NCI-H510A (cell line): Measurements from ENCODE around the gene MROH2A.

Experiments used
- DNase-seq: peaks from one replicate; lab custom pipeline; 2025; lab: John Stamatoyannopoulos, UW

MROH2A gene

DNA sequence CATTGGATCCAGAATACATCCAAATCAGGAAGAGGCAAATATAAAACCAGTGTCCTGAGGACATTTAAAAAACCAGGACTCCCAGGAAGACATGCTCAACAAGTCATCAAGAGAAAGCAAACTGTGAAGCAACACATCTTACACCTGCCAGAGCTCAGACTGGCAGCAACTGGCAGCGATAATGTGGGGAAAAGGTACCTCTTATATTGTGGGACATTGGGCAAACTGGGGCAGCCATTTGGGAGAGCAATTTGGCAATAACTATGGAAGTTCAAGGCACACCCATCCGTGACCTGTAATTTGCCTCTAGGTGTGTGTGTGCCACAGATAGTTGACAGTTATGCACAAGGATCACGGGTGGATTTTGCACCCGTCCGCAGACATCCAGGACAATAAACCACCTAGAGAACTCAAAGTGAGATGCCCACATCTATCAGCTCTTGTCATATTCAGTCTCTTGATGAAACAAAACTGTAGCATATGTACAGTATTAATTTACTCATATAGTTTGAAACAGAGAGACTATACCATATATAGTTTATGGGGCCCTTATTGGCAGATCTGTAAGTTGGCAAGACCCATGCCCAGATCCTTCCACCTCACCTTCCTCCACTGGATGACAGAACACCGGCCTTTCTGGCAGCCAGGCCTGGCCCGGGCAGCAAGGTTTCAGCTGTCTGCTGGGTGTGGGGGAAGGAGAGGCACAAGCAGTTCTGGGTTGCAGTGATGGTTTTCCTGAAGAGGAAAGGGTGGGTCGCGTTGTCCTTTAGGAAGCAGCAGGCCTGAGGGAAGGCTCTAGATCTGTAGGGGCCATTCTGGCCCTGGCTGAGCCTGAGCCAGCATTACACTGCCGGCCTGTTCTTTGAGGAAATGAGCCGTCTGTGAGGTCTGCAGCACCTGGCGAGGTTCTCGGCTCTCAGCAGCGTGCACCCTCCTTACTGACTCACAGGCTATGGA is 57.4 kb downstream of the MROH2A start:
- no peak for DNase-seq

DNA sequence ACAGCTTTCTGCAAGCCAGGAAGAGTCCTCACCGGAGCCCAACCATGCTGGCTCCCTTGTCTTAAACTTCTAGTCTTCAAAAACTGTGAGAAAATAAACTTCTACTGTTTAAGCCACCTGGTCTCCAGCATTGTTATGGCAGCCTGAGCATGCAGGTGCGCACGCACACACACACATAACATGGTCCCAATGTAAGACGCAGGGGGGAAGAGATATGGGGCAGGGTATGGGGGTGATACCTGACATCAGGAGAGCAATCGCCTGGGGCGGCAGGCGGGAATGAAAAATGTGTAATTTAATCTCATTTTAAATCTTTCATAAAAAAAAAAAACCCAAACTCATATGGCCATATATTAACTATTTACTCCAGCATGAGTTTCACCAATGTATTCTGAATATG is 58.2 kb downstream of the MROH2A start:
- no peak for DNase-seq

DNA sequence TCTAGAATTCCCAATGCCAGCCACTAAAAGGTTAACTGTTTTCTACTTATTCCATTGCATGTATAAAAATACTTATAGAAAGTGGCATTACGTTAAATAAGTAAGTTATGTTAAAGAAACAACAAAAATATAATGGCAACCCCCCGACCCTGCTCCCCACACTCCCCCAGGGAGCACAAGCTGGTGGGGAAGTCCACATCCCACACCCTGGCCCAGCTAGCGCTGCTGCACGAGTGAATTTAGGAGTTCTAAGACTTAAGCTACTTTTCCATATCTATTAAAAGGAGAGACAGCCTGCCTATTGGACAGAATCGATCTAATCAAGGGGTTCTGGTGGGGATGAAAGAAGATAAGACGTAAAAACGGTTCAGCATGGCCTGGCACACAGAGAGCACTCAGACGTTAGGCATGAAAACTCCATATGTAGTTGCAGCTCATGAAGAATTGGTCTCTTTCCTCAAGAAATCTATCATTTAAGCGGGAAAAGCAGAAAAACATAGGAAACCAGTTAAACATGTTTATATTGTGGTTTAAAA is 59.6 kb downstream of the MROH2A start:
- DNase-seq: no peak

DNA sequence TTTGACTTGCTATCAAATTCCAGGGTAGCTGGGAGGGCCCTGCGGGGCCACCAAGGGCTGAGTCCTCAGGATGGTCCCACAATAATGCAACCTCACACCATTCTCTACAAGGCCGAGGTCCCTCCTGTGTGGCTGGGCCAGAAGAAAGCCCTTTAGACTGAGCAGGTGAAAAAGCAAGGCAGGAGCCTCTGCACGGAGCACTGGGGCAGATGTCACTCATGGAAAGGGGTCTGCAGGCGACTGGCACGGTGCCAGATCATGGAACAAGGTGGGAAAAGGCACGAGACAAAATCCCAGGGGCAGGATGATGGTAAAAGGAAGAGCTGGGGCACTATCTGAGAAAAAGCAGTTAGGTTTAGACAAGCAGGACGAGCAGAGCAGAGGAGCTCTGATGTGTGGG is 60.1 kb downstream of the MROH2A start:
- DNase-seq: no peak

DNA sequence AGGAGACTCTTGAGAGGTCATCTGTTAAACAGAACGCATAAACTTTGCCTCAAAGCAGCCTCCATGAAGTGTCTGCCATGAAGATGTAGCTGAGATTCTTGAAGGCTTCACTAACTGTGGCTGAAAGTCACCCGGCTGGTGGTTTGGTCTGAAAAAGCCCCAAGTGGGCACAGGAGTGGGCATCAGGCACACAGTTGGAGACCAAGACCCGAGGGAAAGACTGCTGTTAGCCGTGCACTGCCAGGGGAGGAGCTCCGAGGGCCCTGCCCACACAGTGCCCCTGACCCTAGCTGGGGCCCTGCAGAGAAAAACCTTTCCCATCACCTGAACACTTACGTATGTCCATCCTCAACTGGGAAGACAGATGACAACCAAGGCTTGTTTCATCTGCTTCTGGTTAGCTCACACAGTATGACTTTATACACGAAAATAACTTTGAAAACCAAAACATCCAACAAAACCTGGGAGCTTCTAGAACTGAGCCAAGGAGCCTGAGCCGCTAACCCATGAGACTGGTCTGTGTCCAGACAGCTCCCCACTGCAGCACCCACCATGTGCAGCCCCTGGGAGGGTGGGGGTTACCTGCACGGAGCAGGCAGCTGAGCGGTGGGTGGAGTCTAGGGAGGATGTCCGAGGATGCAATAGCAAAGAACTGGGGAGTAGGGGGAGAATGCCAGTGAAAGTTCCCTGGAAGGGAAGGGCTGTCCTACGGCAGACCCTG is 60.8 kb downstream of the MROH2A start:
- DNase-seq: no peak

DNA sequence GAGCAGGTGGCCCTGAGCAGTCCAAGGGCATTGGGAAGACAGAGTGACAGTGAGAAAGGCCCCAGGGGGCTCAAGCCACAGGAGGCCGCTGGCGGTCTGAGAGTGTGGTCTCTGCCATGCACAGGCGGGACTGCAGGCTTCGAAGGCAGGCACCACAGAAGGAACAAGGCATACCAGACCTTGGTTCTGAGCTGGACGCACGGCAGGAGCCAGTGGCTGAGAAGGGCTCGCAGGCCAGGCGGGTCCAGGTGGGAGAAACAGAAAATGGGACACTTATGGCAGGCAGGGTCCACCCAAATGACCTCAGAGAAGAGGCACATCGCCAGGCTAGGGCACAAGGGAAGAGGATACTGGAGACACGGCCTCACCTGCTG is 61.3 kb downstream of the MROH2A start:
- no peak for DNase-seq

DNA sequence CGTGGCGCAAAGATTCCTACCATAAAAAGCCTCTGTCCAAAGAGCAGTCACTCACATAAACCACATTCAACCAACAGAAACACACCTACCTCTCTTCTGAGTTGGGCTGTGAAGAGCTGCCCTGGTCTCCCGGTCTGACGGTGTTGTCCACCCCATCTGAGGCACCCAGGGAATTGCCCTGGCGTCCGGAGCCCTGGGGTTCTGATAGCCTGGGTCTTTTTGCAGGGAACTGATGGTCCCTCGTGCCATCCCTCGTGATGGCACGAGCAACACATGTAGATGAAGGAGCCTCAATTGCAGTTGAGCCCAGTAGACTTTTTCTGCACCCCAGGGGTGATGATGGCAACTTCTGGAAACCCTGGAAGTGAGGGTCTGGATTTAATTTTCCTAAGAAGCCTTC is 62.4 kb downstream of the MROH2A start:
- DNase-seq: no peak

DNA sequence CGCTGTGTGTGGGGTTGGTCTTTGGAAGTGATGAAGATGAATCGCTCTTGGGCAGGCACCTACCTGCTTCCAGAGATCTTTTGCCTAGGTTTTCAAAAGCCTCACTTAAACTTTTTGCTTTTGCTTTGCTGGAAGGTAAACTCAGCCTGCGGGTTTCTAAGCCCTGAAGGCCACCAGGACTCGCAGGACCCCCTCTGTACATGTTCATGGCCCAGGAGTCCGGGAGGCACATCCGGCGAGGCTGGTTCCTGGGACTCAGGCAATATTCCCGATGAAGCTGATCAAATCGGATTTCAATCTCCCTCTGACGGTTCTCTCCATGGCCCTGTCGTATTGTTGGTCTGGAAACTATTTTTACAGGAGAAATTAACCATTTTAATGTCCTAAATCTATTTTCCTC is 63.1 kb downstream of the MROH2A start:
- DNase-seq: no peak

DNA sequence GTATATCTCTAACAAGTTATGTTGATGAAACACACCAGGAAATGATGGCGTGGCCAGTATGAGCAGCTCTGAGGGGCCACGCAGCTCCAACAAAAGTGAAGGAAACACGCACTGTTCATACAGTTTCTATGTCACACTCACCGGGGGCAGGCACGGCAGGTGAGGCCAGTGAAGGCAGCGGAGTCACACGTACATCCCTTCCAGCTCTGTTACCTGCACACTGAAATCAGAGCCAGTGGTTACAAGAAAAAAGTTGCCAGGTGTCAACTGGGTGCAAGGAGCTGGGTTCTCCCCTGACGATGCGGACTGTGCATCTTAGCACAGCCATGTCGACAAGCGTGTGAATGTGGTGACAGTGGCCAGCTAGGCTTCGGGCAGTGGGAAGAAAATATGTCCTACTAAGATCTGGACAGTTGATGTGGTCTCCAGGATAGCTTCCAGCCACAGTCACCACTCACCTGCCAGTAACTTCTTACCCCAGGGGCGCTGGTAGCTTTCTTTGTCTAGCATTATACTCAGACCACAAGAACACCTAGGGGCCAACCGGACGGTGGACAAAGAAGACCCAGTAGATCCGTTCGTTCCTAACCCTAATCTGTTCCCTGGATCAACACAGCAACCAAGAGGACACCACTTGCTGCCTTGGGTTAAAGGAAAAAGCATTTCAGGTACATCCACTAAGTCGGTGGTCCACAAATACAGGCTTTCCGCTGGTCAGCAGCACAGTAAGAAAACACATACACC is 66.1 kb downstream of the MROH2A start:
- DNase-seq: no peak

DNA sequence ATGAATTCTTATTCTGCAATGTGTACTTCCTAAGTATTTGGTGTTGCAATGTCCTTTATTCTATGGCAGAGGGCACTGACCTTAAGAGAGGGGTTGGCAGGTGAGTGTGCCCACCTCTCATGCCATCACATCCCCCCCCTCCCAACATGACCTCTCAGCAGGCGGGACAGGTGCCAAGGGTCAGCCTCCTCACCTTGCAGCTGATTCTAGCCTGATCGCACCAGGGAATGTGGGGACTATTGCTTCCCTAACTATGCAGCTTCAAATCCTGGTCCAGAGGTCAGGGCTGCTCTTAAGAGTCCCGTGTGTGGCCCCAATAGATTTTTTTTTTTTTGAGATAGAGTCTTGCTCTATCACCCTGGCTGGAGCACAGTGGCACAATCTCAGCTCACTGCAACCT is 66.7 kb downstream of the MROH2A start:
- DNase-seq: no peak

DNA sequence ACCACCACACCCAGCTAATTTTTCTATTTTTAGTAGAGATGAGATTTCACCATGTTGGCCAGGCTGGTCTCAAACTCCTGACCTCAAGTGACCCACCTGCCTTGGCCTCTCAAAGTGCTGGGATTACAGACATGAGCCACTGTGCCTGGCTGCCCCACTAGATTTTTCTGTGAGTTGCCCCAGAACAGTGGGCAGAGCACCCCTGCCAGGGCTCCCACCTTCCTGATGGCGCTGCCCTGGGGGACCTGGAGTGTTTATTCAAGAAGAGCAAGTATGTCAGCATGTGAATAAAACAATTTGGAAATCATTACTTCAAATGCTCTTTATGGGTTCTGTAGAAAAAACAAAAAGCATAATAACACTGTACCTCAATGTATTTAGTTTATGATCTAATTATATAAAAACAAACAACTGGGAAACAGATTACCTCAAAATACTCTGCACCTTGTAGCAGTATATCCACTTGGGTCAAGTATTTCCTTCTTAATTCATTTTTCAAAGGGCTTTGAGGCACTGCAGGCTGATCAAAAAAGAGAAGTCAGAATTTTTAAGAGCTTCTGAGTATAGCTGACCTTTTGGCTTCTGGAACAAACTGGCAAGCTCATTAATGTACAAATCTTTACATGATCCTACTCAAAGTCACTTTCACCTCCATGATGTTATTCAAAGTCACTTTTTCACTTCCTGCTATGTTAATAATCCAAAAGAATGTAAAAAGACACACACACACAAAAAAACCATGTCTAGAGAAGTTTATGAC is 67.4 kb downstream of the MROH2A start:
- DNase-seq: no peak

DNA sequence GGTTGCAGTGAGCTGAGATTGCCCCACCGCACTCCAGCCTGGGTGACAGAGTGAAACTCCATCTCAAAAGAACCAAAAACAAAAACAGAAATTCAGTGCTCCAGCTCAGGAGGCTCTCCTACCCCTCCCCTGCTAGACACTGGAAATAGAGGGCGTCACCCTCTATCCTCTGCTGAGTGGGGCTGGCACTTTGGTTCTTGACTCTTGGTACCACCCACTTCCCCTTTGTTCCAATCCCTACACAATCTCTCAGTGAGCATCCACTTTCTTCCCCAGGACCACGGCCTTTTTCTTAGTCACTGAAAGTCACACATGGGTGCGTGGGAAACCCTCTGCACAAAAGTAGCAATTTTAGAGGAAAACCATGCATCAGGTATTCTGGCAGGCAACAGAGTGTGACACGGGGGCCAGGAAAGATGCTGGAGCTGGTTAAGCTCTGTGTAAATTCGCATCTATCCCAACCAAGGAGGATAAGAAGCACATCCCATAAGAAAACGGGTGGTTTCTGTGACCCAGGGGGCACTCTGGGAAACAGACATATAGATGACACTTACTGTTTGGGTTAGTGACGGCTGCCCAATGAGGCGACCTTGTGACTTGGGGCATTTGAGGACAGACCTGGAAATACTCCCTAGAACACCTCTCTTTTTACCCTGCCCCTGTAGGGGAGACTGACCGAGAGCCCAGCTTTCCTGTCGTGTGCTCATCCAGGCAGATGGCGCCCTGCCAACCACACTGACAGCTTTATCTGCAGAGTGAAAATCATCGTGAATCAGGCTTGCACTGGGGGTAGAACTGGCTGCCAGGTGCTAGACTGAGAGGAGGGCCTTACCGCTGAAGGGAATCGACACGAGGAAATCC is 68.5 kb downstream of the MROH2A start:
- DNase-seq: no peak

DNA sequence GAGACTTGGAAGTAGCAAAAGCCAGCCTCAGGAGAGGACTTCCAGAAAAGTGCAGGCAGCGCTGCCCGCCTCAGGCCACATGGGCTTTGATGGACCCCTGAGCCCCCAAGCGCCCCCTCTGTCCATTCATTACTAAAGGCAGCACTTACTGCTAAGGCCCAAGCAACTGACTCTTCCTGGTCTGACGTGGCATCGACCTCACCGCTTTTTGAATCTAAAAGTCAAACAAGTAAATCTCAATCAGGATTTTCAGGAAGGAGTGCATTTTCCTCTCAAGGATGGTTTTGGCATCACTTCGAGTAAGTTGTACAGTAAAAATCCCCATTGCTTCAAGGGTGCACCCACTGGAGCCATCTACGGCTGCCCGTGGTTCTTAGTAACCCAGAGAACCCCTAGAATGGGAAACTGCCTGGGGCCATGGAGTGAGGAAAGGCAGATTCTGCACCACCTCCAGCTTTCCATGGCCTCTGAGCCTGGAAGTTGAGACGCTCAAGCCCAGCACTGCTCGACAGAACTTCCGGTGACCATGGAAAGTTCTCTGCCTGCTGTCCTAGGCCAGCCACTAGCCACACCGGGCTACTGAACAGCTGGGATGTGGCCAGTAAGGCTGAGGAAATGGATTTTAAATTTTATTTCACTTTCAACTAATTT is 69.2 kb downstream of the MROH2A start:
- no peak for DNase-seq

DNA sequence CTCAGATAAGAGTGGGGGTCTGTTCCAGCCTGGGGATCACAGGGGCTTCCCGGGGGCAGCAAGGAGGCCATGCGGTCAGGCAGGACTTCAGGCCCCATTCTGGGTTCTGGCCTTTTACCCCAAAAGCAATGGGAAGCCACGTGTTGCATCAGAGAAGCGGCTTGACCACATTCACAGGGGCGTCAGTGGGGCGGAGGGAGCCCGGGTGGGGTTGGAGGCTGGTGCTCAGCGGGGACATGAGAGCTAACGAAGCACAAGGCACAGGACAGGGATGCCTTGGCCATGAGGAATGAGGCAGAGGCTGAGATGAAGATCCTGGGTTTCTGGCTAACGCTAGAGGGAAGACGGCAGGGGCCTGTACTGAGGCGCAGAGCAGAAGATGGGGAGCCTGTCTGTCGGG is 70.1 kb downstream of the MROH2A start:
- DNase-seq: no peak

DNA sequence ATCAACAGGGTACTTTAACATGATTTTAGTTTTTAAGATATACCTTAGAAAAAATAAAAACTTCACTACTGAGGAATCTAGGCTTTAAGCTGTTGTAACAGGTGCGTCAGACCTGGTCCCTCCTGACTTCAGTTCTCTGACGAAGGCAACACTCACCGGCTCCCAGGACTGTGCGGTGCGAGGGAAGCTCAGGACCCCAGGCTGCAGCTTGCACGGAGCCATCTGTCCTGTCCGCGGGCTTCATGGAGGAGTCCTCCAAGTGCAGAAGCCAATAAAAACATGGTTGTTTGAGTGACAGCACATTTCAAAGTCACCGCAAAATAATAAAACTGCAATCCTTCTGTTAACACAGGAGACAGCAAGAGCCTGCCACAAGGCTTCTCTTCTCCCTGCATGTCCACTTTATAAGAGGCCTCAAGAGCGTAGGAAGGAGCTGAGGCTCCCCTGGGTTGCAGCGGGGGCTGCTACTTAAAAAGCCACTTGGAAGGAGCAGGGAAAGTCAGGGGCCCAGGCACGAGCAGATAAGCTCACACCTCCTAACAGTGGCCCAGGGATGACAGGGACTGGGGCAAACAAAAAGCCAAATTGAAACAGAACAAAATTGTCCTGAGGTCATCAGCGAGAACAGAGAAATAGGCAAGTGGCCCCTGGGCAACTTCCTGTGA is 71.6 kb downstream of the MROH2A start:
- no peak for DNase-seq

DNA sequence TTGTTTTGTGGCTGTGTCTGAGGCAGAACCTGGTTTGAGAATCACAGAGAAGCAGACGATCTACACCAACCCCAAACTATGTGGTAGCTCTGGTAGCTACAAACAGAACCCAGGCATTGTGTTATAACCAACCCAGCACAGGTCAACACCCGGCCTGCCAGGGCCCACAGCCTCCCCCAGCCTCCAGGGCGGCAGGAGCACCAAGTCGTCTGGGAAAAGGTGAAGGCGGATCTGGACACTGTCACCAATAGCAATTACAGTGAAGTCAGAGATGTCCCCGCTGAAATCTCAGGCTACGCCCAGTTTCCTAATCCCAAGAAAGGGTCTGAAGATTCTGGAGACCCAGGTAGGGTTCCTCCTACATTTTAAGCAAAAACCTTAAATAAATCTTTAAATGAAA is 72.6 kb downstream of the MROH2A start:
- no peak for DNase-seq

DNA sequence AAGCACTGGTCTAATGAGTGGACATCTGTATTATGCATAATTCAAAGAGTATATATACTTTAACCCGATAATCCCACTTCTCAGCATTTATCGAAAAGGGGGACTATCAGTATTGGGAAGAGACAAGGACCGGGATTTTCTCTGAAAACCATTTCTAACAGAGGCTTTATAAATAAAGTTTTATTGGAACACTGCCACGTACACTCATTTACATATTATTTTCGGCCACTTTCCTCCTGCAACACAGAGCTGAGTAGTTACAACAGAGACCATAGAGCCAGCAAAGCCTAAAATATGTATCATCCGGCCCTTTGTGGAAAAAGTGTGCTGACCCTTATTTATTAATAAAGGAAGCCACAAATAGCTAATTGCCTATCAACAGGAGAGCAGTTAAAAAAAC is 73.0 kb downstream of the MROH2A start:
- no peak for DNase-seq

DNA sequence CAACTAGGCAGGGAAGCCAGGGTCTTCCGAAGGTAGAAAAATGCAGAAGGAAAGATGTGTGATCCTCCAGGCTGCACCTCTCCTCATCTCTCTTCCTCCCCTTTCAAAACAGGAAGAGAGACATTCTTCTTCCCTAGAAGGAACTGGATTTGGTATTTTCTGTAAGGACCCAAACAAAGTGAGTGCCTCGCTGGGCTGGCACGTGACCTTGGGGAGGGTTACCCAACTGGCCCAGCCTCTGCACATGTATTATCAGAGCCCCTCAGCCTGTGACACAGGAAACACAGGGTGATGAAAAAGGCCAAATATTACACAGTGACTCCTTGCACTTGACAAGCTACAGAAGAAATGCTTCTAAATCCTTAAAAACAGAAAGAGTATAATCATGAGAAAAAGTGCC is 73.9 kb downstream of the MROH2A start:
- no peak for DNase-seq

DNA sequence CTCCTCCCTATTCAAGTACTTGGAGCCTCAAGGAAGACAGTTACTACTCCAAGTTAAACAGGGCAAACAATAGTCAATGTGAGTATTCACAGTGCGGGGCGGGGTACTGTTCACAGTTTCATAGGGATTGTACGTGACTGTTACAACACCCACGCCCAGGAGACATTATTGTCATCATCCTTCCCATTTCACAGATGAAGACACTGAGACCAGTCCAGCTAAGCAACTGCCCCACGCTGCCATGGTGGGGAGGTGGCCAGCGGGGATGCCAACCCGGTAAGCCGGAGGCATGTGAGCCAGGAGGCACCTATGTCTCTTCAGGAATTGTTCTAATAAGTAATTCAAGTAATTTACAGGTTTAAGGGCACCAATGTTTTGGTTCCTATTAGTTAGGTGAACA is 75.2 kb downstream of the MROH2A start:
- DNase-seq: no peak

DNA sequence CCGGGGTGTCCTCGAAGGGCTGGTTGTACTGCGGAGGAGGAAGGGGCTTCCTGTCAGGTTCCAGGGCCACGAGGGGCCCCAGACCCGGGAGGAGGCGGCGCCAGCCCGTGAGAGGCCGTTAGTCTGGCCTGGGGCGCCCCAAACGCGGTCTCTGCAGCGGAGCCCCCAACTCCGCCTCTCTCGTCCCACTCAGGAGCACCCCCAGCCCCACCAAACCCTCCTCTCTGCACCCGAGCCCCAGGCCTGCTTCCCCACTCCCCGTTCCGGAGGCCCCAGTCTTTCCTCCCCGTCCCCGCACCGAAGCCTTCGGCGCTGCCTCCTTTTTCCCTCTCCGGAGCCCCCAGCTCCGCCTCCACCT is 75.7 kb downstream of the MROH2A start:
- no peak for DNase-seq
